Adipose tissue (tissue), 3 donors: ENCODE measurements around the gene ISLR2. TPM values are rescaled to one million over a fixed set of nuclear protein-coding genes. Genes with fewer than 3 reads are reported as not detected.
"Not testable (repeated sequence)": the region's sequence is repeated elsewhere in the genome, so short reads cannot be mapped to it uniquely, and the experiment has no call there.

Source experiments
- H3K27ac ChIP-seq: one replicate; pipeline ENCODE4 v1.5.1; 2013; ENCODE audit warnings: low read depth, low read length
- WGBS, 3 donors: extraction: QIAGEN DNeasy Blood & Tissue Kit; methylation state at CpG; one replicate each; pipeline ENCODE4 v1.1.7; 2013; 5-methylcytosine and 5-hydroxymethylcytosine counted together
- polyA plus RNA-seq, 3 donors: library from polyadenylated mRNA; stranded (reverse); fragments of 200-250 nt; gene quantifications; one replicate each; pipeline ENCODE4 v1.2.3, GENCODE V29; 2013
- donor health status: healthy with polysubstance abuse.
- donor health status: Bipolar disorder and iron deficiency.
- donor health status: healthy.

ISLR2 gene
- 1 to 10 TPM in 2 of 3 donors, under 1 TPM in 1; 0.26 to 1.1 (median 1.0) TPM for polyA plus RNA-seq

DNA sequence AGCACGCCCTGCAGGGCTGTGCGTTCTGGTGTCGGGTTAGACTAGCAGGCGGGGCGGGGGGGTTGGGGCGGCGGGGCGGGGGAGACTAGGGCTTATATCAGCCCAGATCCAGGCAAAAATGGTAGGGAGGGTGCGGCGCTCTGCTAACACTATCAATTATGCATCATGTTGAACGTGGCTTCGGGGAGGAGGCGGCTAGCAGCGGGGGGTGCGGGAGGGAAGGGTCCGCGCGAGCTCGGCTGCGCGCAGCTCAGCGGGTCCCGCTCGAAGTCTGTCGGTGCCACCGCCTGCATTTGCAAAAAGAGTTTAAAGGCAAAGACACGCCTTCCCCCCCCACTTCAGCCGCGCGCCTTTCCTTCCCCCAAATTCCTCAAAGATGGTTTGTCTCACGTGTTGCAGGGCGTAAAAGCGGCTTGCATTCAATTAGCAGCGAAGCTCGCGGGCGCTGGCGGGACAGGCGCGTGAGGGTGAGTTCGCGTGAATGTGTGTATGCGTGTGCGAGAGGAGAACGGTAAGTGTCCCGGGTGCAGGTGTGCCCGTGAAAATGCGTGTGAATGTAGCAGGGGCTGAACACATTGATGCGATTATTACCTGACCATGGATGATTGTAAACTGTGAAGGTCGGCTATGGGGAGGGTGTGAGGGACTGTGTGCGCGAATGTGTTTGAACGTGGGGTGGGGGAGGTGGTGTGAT is at the start of gene ISLR2:
TSS of gene ISLR2 (plus strand) at position 432 of the 694 bp plus-strand sequence. CDS start 2,169 bp downstream, outside the sequence.
- WGBS, 3 donors: 2% methylated on average over 48 to 53 of the region's 53 CpGs
- H3K27ac ChIP-seq: no peak within 1 kb of the TSS

- WGBS, 3 donors: no CpG with 5 or more reads among the region's 7 CpGs
- not testable (repeated sequence) for H3K27ac ChIP-seq
Observed at GRCh38 chr15:74082450-74082849, 47.9 kb upstream of the ISLR2 start, which contains the start of gene GOLGA6A. GOLGA6A (minus strand) TSS chr15:74082550; CDS start chr15:74082509, 41 bp downstream.

DNA sequence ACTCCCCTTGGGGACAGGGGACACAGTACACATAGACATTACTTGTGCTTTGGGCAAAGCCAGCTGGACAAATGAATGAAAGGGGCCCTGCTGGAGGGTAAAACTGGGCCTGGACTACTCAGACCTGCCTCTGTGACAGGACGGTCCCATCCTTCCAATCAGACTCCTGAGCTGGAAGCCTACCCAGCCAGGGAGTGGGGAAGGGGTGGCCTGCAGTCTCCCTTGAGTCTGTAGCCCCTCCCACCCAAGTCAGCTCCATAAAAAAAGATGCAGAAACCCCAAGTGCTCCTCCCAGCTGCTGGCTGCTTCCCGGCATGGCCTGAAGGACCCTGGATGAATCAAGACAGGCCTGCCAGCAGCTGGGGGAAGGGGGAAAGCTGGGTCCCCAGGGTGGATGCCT is 35.8 kb upstream of the ISLR2 start:
- H3K27ac ChIP-seq: not testable (repeated sequence)
- WGBS, 3 donors: no CpG with 5 or more reads among the region's 2 CpGs

- H3K27ac ChIP-seq: not testable (repeated sequence)
- 69 to 91% (median 88%) methylated on average over 5 to 6 of the region's 10 CpGs for WGBS, 3 donors
Observed at GRCh38 chr15:74095610-74096009, 34.8 kb upstream of the ISLR2 start.

- WGBS, 3 donors: no CpG with 5 or more reads among the region's 27 CpGs
- not testable (repeated sequence) for H3K27ac ChIP-seq
Observed at GRCh38 chr15:74096753-74097474, 33.5 kb upstream of the ISLR2 start.

DNA sequence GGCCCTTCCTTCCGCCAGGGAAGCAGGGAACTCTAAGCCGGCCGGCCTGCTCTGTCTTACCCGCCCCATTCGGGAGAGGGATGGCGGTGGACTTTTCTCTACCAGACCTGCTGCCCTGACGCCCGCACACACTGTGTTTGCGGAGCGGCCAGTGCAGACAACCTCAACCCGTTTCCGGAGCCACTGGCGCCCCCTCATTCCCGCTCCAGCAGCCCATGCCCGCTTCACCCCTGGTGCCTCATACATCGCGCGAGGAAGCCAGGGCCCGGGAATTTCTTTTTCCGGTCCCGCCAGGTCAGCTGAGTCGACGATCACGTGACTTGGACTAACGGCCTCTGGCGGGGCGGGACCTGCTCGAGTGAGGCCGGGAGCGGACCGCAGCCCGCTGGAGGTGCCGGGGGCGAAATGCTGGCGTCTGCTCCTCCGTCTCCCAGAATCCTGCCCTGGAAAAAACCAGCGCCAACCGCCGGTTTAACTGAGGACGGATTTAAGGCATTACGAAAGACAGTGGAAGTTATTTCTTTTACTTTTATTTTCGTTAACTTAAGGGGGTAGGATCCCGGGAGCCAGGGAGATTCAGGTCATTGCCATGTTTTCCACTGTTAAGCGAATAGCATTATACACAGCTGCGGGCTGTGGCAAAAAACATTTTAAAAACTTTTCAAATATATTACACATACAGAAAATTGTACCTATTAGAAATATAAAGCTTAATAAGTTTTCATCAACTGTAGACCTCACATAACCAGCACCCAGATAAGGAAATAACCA is 30.2 kb upstream of the ISLR2 start:
- not testable (repeated sequence) for H3K27ac ChIP-seq
- WGBS, 3 donors: 0 to 7% (median 2%) methylated on average over 24 to 33 of the region's 45 CpGs

GRCh38 chr15:74108111-74108510 is 22.3 kb upstream of the ISLR2 start:
- no peak overlapping the region for H3K27ac ChIP-seq
- 80 to 82% (median 81%) methylated on average over 5 of the region's 5 CpGs for WGBS, 3 donors

- WGBS, 3 donors: 72 to 90% (median 89%) methylated on average over 6 of the region's 6 CpGs
- H3K27ac ChIP-seq: not testable (repeated sequence)
Observed at GRCh38 chr15:74108611-74109010, 21.8 kb upstream of the ISLR2 start.

GRCh38 chr15:74109713-74110112 is 20.7 kb upstream of the ISLR2 start:
- no peak overlapping the region for H3K27ac ChIP-seq
- 56 to 71% (median 67%) methylated on average over 7 of the region's 7 CpGs for WGBS, 3 donors

DNA sequence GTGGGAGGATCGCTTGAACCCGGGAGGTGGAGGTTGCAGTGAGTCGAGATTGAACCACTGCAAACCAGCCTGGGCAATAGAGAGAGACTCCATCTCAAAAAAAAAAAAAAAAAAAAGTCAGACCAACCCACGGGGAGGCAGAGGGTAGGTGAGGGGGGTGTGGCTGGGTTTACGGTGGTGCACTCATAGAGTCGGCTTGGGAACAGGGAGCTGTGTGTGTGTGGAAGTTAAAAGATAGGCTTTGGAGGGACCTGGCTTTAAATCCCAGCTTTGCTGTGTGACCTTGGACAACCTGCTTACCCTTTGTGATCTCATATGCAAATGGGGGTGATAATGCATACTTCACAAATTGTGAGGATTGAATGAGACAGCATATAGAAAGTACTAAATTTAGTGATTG is 10.0 kb upstream of the ISLR2 start:
- 66 to 83% (median 82%) methylated on average over 6 of the region's 6 CpGs for WGBS, 3 donors
- no peak overlapping the region for H3K27ac ChIP-seq

DNA sequence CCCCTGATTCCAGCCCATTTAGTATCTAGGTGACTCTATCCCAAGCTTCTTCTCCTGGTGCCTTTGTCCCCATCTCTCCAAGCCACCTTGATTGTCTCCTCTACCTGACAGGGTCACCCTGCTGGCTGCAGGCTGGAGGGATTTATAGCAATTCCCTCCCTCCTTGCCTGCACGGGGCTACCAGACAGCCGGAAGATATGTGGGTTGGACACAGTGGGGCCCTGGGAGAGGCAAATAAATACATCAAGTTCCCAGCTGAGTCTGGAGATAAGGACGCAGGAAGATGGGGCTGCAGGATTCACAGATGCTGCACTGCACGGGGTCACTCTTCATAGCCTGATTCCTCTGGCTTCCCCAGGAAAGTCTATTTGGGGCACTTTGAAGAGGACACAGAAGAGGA is 9.3 kb upstream of the ISLR2 start:
- WGBS, 3 donors: 12 to 27% (median 24%) methylated on average over 4 of the region's 4 CpGs
- H3K27ac ChIP-seq: no peak overlapping the region

DNA sequence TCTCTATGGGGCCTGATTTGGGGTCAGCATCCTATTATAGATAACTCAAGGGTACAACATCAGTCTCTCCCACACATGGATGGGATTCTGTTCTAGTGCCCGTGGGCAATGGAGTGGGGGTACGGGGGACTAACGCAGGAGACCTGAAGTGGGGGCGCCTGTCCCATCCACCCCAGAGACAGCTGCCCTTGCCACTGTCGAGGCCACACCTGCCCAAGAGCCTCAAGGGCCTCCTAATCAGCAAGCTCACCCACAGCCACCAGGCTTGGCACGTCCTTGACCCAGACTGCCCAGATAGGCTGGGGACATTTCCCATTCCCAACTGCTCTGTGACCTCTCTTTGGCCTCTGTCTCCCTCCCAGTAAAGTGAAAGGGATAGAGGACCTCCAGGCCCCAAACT is 8.5 kb upstream of the ISLR2 start:
- WGBS, 3 donors: 74 to 89% (median 84%) methylated on average over 6 of the region's 6 CpGs

GRCh38 chr15:74122403-74123130 is 7.8 kb upstream of the ISLR2 start:
- WGBS, 3 donors: 45 to 53% (median 47%) methylated on average over 5 of the region's 5 CpGs
- no peak overlapping the region for H3K27ac ChIP-seq

More for the DNA sequence above, 8.5 kb upstream of the ISLR2 start:
- no peak overlapping the region for H3K27ac ChIP-seq

DNA sequence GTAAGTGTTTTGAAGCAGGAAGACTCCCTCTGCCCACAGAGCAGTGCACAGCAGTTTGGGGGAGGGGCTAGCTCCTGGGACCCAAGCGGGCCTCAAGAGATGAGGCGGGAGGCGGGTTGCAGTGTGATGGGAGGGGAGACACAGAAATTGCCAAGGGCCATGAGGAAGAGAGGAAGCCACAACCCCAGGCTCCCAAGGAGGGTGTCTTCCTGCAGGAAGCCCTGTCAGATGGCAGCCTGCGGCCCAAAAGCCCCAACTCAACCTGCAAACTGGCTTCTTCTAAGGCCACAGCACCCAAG is 7.3 kb upstream of the ISLR2 start:
- 24 to 32% (median 26%) methylated on average over 4 of the region's 4 CpGs for WGBS, 3 donors
- H3K27ac ChIP-seq: no peak overlapping the region

DNA sequence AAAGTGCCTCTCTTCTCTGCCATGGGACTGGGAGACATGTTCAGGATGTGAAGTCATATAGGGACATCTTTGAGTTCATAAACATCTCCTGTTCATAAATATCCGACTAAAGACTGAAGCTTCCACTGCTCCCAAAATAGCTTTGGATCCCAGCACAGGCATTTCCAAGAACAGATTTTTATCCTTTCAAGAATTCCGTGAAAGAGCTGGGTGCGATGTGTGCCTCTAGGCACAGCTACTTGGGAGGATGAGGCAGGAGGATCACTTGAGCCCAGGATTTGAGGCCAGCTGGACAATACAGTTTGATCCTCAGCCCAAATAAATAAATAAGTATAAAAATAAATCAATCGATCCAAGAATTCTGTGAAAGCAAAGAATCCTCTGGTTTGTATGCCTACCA is 6.7 kb upstream of the ISLR2 start:
- 67 to 84% (median 76%) methylated on average over 4 of the region's 4 CpGs for WGBS, 3 donors

GRCh38 chr15:74124196-74124595 is 6.2 kb upstream of the ISLR2 start:
- 59 to 87% (median 84%) methylated on average over 3 of the region's 3 CpGs for WGBS, 3 donors
- H3K27ac ChIP-seq: no peak overlapping the region

More for the DNA sequence above, 6.7 kb upstream of the ISLR2 start:
- H3K27ac ChIP-seq: no peak overlapping the region

- WGBS, 3 donors: 48 to 74% (median 62%) methylated on average over 7 of the region's 7 CpGs
Observed at GRCh38 chr15:74124759-74125158, 5.6 kb upstream of the ISLR2 start.

GRCh38 chr15:74127255-74127953 is 3.0 kb upstream of the ISLR2 start:
- 5 to 10% (median 9%) methylated on average over 44 of the region's 44 CpGs for WGBS, 3 donors
- no peak overlapping the region for H3K27ac ChIP-seq

More at GRCh38 chr15:74124759-74125158, 5.6 kb upstream of the ISLR2 start:
- no peak overlapping the region for H3K27ac ChIP-seq
